ENCODE measurements around the gene LRMDA.

DNA sequence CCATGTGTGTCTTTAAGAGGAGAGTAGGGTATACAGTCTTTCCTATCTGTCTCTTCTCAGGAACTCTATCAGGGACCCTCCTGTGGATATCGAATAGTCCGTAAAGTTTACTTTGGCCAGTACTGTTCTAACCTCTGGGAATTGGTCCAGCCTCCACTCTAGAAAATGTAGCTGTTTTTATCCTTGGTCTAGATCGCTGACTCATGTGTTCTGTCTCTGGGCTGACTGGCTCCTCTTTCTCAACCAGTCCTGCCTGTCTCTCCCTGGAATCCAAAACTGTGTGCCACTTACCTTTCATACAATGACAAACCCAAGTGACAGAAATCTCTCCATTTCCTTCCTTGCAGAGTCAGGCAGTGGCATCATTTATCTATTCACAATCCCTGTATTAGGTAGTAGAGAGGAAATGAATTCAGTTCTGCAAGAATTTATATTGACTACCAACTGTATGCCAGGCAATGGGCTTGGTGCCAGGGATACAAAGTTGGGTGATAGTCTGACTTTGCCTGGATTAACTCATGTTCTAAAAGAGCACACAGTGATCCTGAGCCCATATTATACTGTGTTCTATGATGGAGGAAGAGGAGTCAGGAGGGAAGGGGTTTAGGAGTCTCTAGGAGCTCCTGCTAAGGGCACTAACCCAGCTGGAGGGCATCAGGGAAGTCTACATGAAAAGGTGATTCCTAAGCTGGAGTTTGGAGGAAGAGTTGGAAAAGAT, 232.7 kb downstream of the LRMDA start:
- TF ChIP-seq YY1 (IDR thresholded peaks at IDR 0.05; ENCODE audit: low read depth) (no peak), NFIC (IDR thresholded peaks at IDR 0.05) (no peak), EGR1 (IDR thresholded peaks at IDR 0.05) (no peak), CREB1 (IDR thresholded peaks at IDR 0.05; ENCODE audit: low read depth) (no peak), ZBTB7A (IDR thresholded peaks at IDR 0.05; ENCODE audit: low read depth) (no peak), EP300 (IDR thresholded peaks at IDR 0.05; ENCODE audit: borderline replicate concordance) (no peak), RAD21 (IDR thresholded peaks at IDR 0.05; ENCODE audit: low read depth) (no peak), CEBPB (IDR thresholded peaks at IDR 0.05) (no peak), TAF1 (IDR thresholded peaks at IDR 0.05; ENCODE audit: low read depth) (no peak)
- TF ChIP-seq, protein P1, sequence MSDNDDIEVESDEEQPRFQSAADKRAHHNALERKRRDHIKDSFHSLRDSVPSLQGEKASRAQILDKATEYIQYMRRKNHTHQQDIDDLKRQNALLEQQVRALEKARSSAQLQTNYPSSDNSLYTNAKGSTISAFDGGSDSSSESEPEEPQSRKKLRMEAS (IDR thresholded peaks at IDR 0.05), result no peak
- TF ChIP-seq, protein P2, sequence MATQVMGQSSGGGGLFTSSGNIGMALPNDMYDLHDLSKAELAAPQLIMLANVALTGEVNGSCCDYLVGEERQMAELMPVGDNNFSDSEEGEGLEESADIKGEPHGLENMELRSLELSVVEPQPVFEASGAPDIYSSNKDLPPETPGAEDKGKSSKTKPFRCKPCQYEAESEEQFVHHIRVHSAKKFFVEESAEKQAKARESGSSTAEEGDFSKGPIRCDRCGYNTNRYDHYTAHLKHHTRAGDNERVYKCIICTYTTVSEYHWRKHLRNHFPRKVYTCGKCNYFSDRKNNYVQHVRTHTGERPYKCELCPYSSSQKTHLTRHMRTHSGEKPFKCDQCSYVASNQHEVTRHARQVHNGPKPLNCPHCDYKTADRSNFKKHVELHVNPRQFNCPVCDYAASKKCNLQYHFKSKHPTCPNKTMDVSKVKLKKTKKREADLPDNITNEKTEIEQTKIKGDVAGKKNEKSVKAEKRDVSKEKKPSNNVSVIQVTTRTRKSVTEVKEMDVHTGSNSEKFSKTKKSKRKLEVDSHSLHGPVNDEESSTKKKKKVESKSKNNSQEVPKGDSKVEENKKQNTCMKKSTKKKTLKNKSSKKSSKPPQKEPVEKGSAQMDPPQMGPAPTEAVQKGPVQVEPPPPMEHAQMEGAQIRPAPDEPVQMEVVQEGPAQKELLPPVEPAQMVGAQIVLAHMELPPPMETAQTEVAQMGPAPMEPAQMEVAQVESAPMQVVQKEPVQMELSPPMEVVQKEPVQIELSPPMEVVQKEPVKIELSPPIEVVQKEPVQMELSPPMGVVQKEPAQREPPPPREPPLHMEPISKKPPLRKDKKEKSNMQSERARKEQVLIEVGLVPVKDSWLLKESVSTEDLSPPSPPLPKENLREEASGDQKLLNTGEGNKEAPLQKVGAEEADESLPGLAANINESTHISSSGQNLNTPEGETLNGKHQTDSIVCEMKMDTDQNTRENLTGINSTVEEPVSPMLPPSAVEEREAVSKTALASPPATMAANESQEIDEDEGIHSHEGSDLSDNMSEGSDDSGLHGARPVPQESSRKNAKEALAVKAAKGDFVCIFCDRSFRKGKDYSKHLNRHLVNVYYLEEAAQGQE (IDR thresholded peaks at IDR 0.05; ENCODE audit: low read depth), result no peak
- TF ChIP-seq, protein P3, sequence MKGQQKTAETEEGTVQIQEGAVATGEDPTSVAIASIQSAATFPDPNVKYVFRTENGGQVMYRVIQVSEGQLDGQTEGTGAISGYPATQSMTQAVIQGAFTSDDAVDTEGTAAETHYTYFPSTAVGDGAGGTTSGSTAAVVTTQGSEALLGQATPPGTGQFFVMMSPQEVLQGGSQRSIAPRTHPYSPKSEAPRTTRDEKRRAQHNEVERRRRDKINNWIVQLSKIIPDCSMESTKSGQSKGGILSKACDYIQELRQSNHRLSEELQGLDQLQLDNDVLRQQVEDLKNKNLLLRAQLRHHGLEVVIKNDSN (IDR thresholded peaks at IDR 0.05), result no peak

Data from Ishikawa (cell line).